Right ventricle myocardium inferior (tissue), 1 donor: Measurements from ENCODE around the gene ADARB2. TPM values are rescaled to one million over a fixed set of nuclear protein-coding genes. Genes with fewer than 3 reads are reported as not detected.
"Not testable (repeated sequence)": the region's sequence is repeated elsewhere in the genome, so short reads cannot be mapped to it uniquely, and the experiment has no call there.

Source experiments
- ATAC-seq: fragments of 200-7000 bp; cut with Tn5 transposase; one replicate; pipeline ENCODE4 v1.9.1; 2020; ENCODE audit warnings: mild to moderate bottlenecking, moderate library complexity
- DNase-seq: peaks from one replicate; pipeline ENCODE4 v3.0.0; 2021; ENCODE audit errors: missing footprints
- intact Hi-C: fragments of 100-400 bp; cut with DNase I; formaldehyde crosslinking; loops from one replicate; pipeline ENCODE4 v1.11.0; 2022
- total RNA-seq: library from RNA; stranded (reverse); fragmentation: NEBNext Ultra II Directional; extraction: Animal tissue kit (Norgen Biotek cat#: 25700); gene quantifications from one replicate; pipeline ENCODE4 v1.2.1, GENCODE V29; 2021
- donor health status: DM: no; HTN: yes; CAD: no; lungs with severe emphysema.

Gene ADARB2
- total RNA-seq, 1 donor from 2014 or later, result 0.19 TPM

- DNase-seq, result no peak
- intact Hi-C loops, result no loop called here
- ATAC-seq, result no peak
Observed at GRCh38 chr10:1272777-1273161, 464.6 kb downstream of the ADARB2 start.

GRCh38 chr10:1272079-1272776 lies 465.1 kb downstream of the ADARB2 start:
- DNase-seq (no peak), ATAC-seq (no peak)
- intact Hi-C loops, result no loop called here

- intact Hi-C loops, result no loop called here
- no peak for DNase-seq
- no peak for ATAC-seq
Observed at GRCh38 chr10:1270906-1271305, 466.4 kb downstream of the ADARB2 start.

- intact Hi-C loops, result no loop called here
- no peak for ATAC-seq
Observed at GRCh38 chr10:1270490-1270889, 466.8 kb downstream of the ADARB2 start.

GRCh38 chr10:1268831-1269230 lies 468.5 kb downstream of the ADARB2 start:
- intact Hi-C loops, result no loop called here
- no peak for ATAC-seq
- DNase-seq, result no peak

More at GRCh38 chr10:1270490-1270889, 466.8 kb downstream of the ADARB2 start:
- DNase-seq, result no peak

- no peak for ATAC-seq
- intact Hi-C loops, result no loop called here
- DNase-seq, result no peak
Observed at GRCh38 chr10:1267568-1267967, 469.8 kb downstream of the ADARB2 start.

- intact Hi-C loops, result no loop called here
- ATAC-seq (no peak), DNase-seq (no peak)
Observed at GRCh38 chr10:1267148-1267547, 470.2 kb downstream of the ADARB2 start.

GRCh38 chr10:1266033-1266802 lies 471.1 kb downstream of the ADARB2 start:
- DNase-seq (no peak), ATAC-seq (no peak)
- intact Hi-C loops, result no loop called here

- no peak for DNase-seq
- intact Hi-C loops, result no loop called here
- ATAC-seq, result no peak
Observed at GRCh38 chr10:1264001-1264400, 473.3 kb downstream of the ADARB2 start.

- DNase-seq, result no peak
- intact Hi-C loops, result no loop called here
- no peak for ATAC-seq
Observed at GRCh38 chr10:1257274-1257673, 480.1 kb downstream of the ADARB2 start.

GRCh38 chr10:1256432-1256725 lies 480.9 kb downstream of the ADARB2 start:
- no peak for ATAC-seq
- no peak for DNase-seq
- intact Hi-C loops, result no loop called here

GRCh38 chr10:1255600-1256431 lies 481.5 kb downstream of the ADARB2 start:
- intact Hi-C loops, result no loop called here
- DNase-seq (no peak), ATAC-seq (no peak)

GRCh38 chr10:1255118-1255517 lies 482.2 kb downstream of the ADARB2 start:
- intact Hi-C loops, result no loop called here
- ATAC-seq, result no peak
- DNase-seq, result no peak

GRCh38 chr10:1253523-1254353 lies 483.6 kb downstream of the ADARB2 start:
- ATAC-seq, result no peak
- DNase-seq, result no peak
- intact Hi-C loops, result no loop called here

GRCh38 chr10:1251769-1252168 lies 485.6 kb downstream of the ADARB2 start:
- intact Hi-C loops, result no loop called here
- no peak for ATAC-seq
- no peak for DNase-seq

- DNase-seq (no peak), ATAC-seq (no peak)
- intact Hi-C loops, result no loop called here
Observed at GRCh38 chr10:1249142-1249920, 488.0 kb downstream of the ADARB2 start.

GRCh38 chr10:1248262-1248630 lies 489.1 kb downstream of the ADARB2 start:
- DNase-seq, result peak; percentile 34
- ATAC-seq, intact Hi-C loops: not testable (repeated sequence)

GRCh38 chr10:1247598-1248261 lies 489.6 kb downstream of the ADARB2 start:
- ATAC-seq (no peak), DNase-seq (peak; percentile 37)
- intact Hi-C loops, result no loop called here
